Nephron progenitor cell (in vitro differentiated cells): ENCODE measurements around the gene KIF22.

ENCODE experiments used
- DNase-seq: peaks from one replicate; pipeline ENCODE4 v3.0.0; 2021
- H3K27ac Mint-ChIP-seq: 2 replicates; pipeline ENCODE4 v1.8.0; 2021; ENCODE audit warnings: mild to moderate bottlenecking, moderate library complexity, mixed read lengths
- H3K27me3 Mint-ChIP-seq: 2 replicates; pipeline ENCODE4 v1.8.0; 2021; ENCODE audit warnings: mild to moderate bottlenecking, low read depth, mixed read lengths; ENCODE audit not compliant: poor library complexity
- H3K36me3 Mint-ChIP-seq: 2 replicates; pipeline ENCODE4 v1.8.0; 2021; ENCODE audit warnings: low read depth, mixed read lengths
- H3K4me1 Mint-ChIP-seq: 2 replicates; pipeline ENCODE4 v1.8.0; 2021; ENCODE audit warnings: mixed read lengths
- H3K4me3 Mint-ChIP-seq: 2 replicates; pipeline ENCODE4 v1.8.0; 2021; ENCODE audit warnings: mild to moderate bottlenecking, moderate library complexity, mixed read lengths
- H3K9me3 Mint-ChIP-seq: 2 replicates; pipeline ENCODE4 v1.8.0; 2021; ENCODE audit warnings: mild to moderate bottlenecking, moderate library complexity, mixed read lengths
- CTCF ChIP-seq: fragments of 200-600 bp; sonication (generic); IDR thresholded peaks from 2 replicates; pipeline ENCODE4 v1.5.0; 2021; ENCODE audit warnings: antibody characterized with exemption

KIF22 gene

GRCh38 chr16:29809850-29810698 lies 19.5 kb downstream of the KIF22 start:
- Mint-ChIP-seq H3K27me3 (peaks cover 2% of the 10 kb centered on the region), H3K4me3 (peak overlapping the region; percentile 93), H3K27ac (peak overlapping the region; percentile 99), H3K9me3 (no peaks in the 10 kb centered on the region), H3K36me3 (peaks cover 5% of the 10 kb centered on the region), H3K4me1 (peaks cover 72% of the 10 kb centered on the region)
- peak; percentile 50 for DNase-seq
- TF ChIP-seq CTCF, result no peak

GRCh38 chr16:29810699-29811169 lies 20.2 kb downstream of the KIF22 start:
- H3K27me3 Mint-ChIP-seq, result no peaks in the 10 kb centered on the region
- TF ChIP-seq CTCF, result no peak
- H3K4me3 Mint-ChIP-seq, result peak overlapping the region; percentile 93
- H3K4me1 Mint-ChIP-seq, result peaks cover 75% of the 10 kb centered on the region
- H3K9me3 Mint-ChIP-seq, result no peaks in the 10 kb centered on the region
- peaks cover 5% of the 10 kb centered on the region for H3K36me3 Mint-ChIP-seq
- peak overlapping the region; percentile 99 for H3K27ac Mint-ChIP-seq
- peak; percentile 26 for DNase-seq

GRCh38 chr16:29811170-29811895 lies 20.8 kb downstream of the KIF22 start:
- peak; percentile 94 for DNase-seq
- TF ChIP-seq CTCF, result no peak
- Mint-ChIP-seq H3K4me1 (peaks cover 80% of the 10 kb centered on the region), H3K27ac (peak overlapping the region; percentile 99), H3K4me3 (peak overlapping the region; percentile 93), H3K9me3 (no peaks in the 10 kb centered on the region), H3K27me3 (no peaks in the 10 kb centered on the region), H3K36me3 (peaks cover 5% of the 10 kb centered on the region)

- Mint-ChIP-seq H3K4me3 (peak within 1 kb of the TSS; percentile 93), H3K27ac (peak within 1 kb of the TSS; percentile 99), H3K9me3 (no peaks in the 10 kb centered on the region), H3K36me3 (peaks cover 5% of the 10 kb centered on the region), H3K27me3 (no peaks in the 10 kb centered on the region), H3K4me1 (peaks cover 87% of the 10 kb centered on the region)
- peak; percentile 88 for DNase-seq
- no peak for TF ChIP-seq CTCF
Measured at GRCh38 chr16:29811896-29812665, 21.5 kb downstream of the KIF22 start, which contains the start of gene PRRT2. Gene PRRT2, plus strand, starts transcription at chr16:29812193. Its CDS starts 862 bp downstream, at chr16:29813055.

- peaks cover 6% of the 10 kb centered on the region for H3K36me3 Mint-ChIP-seq
- H3K27me3 Mint-ChIP-seq, result no peaks in the 10 kb centered on the region
- peak overlapping the region; percentile 16 for H3K27ac Mint-ChIP-seq
- no peak for DNase-seq
- H3K4me1 Mint-ChIP-seq, result peaks cover 90% of the 10 kb centered on the region
- peak overlapping the region; percentile 93 for H3K4me3 Mint-ChIP-seq
- no peak for TF ChIP-seq CTCF
- no peaks in the 10 kb centered on the region for H3K9me3 Mint-ChIP-seq
Measured at GRCh38 chr16:29812754-29813643, 22.4 kb downstream of the KIF22 start.
